ENCODE data around the gene ATP8B4.

GRCh38 chr15:50117431-50118027 lies 1.5 kb downstream of the ATP8B4 start:
- TF ChIP-seq POLR2A (IDR thresholded peaks at IDR 0.05; ENCODE audit: low read length) (no peak), GATA1 (IDR thresholded peaks at IDR 0.05; ENCODE audit: low read depth, low read length) (no peak)

All from erythroblast (primary cell).